ENCODE results near the gene KLHL17.

GRCh38 chr1:918353-918752 lies 42.0 kb upstream of the KLHL17 start:
- TF ChIP-seq CTCF (optimal IDR thresholded peaks at IDR 0.05 in 1 of 3, IDR thresholded peaks at IDR 0.05 in 1 of 3, conservative IDR thresholded peaks at IDR 0.05 in 1 of 3; ENCODE audit: extremely low read depth in 1 of 3, insufficient read depth in 2 of 3, low read length in 3 of 3) (no peak), EZH2 (IDR thresholded peaks at IDR 0.05; ENCODE audit: low read length) (no peak)
